Lung (tissue), 12 donors: ENCODE data around the gene AP1G1. TPM values are rescaled to one million over a fixed set of nuclear protein-coding genes. Genes with fewer than 3 reads are reported as not detected.

Experiments used
- ATAC-seq: fragments of 200-7000 bp; cut with Tn5 transposase; one replicate; pipeline ENCODE4 v1.9.1; 2020; ENCODE audit warnings: moderate number of reproducible peaks; ENCODE audit not compliant: insufficient read depth, low FRiP score
- DNase-seq, 3 donors: peaks; one replicate each; pipeline ENCODE4 v3.0.0-alpha.2; 2013 to 2017
- H3K27ac ChIP-seq, 2 donors: one replicate each; pipeline ENCODE4 v1.5.1; 2013; ENCODE audit warnings: mild to moderate bottlenecking in 2 of 2, moderate library complexity in 2 of 2, control low read depth in 1 of 2, inconsistent platforms in 1 of 2, low read depth in 1 of 2, low read length in 1 of 2
- H3K27me3 ChIP-seq, 3 donors: one replicate each; pipeline ENCODE4 v1.5.1; 2013; ENCODE audit warnings: low read length in 2 of 3; ENCODE audit not compliant: control insufficient read depth in 3 of 3, insufficient read depth in 3 of 3
- H3K36me3 ChIP-seq, 4 donors: one replicate each; pipeline ENCODE4 v1.5.1; 2013; ENCODE audit warnings: low read length in 4 of 4, mild to moderate bottlenecking in 1 of 4, moderate library complexity in 1 of 4; ENCODE audit not compliant: control insufficient read depth in 4 of 4, insufficient read depth in 4 of 4
- H3K4me1 ChIP-seq, 5 donors: one replicate each; pipeline ENCODE4 v1.5.1; 2013; ENCODE audit warnings: low read length in 5 of 5, mild to moderate bottlenecking in 2 of 5, moderate library complexity in 1 of 5; ENCODE audit not compliant: control insufficient read depth in 5 of 5, insufficient read depth in 5 of 5
- H3K4me3 ChIP-seq: one replicate; pipeline ENCODE4 v1.5.1; 2013; ENCODE audit warnings: mild to moderate bottlenecking, control low read depth, moderate library complexity
- H3K9ac ChIP-seq, 2 donors: one replicate each; pipeline ENCODE4 v1.5.1; 2013; ENCODE audit warnings: low read length in 2 of 2, control low read depth in 1 of 2; ENCODE audit not compliant: insufficient read depth in 1 of 2
- H3K9me3 ChIP-seq, 4 donors: one replicate each; pipeline ENCODE4 v1.5.1; 2013; ENCODE audit warnings: low read length in 3 of 4, mild to moderate bottlenecking in 1 of 4, moderate library complexity in 1 of 4; ENCODE audit not compliant: control insufficient read depth in 4 of 4, insufficient read depth in 3 of 4
- WGBS, 2 donors: extraction: QIAGEN DNeasy Blood & Tissue Kit; methylation state at CpG; one replicate each; pipeline ENCODE4 v1.1.7; 2013; 5-methylcytosine and 5-hydroxymethylcytosine counted together
- polyA plus RNA-seq, 2 donors: library from polyadenylated mRNA; stranded (reverse); fragments of 200-250 nt; gene quantifications; one replicate each; pipeline ENCODE4 v1.2.1, GENCODE V29; 2013
- total RNA-seq, 2 donors: library from RNA; depleted of rRNA in 1 of 2; stranded (reverse); fragments of >200 nt in 1 of 2; gene quantifications; one replicate each; pipeline ENCODE4 v1.2.1, GENCODE V29; 2014 to 2021
- TF ChIP-seq, protein P1 (sequence below): IDR thresholded peaks from 2 replicates; pipeline ENCODE4 v1.5.1; 2012; ENCODE audit warnings: mild to moderate bottlenecking; ENCODE audit errors: control extremely low read depth, extremely low read depth
- donor health status: control.
- donor health status: control.
- donor health status: Bipolar disorder and iron deficiency.
- donor health status: healthy.
- donor health status: DM: yes; HTN: yes; CAD: no.

Gene AP1G1
- total and polyA plus RNA-seq, 4 donors = 14.7 to 136 (median 64.5) TPM

GRCh38 chr16:71807905-71808592 lies 585 bp downstream of the AP1G1 start:
- Histone ChIP-seq H3K27me3 (no peaks in the 10 kb centered on the region), H3K9me3 (no peaks in the 10 kb centered on the region), H3K4me3 (peak overlapping the region; percentile 83), H3K36me3 (peaks cover 3 to 7% (median 4%) of the 10 kb centered on the region in 4 donors), H3K27ac (peak overlapping the region; percentile 83 to 100), H3K9ac (peak overlapping the region; percentile 83 to 100), H3K4me1 (peaks cover 0 to 16% (median 6%) of the 10 kb centered on the region in 5 donors)
- ATAC-seq (peak; percentile 7), DNase-seq (peak; percentile 14 to 42 (median 21))
- WGBS, 2 donors = 0% methylated on average over 43 to 44 of the region's 44 CpGs
- TF ChIP-seq, protein P1, sequence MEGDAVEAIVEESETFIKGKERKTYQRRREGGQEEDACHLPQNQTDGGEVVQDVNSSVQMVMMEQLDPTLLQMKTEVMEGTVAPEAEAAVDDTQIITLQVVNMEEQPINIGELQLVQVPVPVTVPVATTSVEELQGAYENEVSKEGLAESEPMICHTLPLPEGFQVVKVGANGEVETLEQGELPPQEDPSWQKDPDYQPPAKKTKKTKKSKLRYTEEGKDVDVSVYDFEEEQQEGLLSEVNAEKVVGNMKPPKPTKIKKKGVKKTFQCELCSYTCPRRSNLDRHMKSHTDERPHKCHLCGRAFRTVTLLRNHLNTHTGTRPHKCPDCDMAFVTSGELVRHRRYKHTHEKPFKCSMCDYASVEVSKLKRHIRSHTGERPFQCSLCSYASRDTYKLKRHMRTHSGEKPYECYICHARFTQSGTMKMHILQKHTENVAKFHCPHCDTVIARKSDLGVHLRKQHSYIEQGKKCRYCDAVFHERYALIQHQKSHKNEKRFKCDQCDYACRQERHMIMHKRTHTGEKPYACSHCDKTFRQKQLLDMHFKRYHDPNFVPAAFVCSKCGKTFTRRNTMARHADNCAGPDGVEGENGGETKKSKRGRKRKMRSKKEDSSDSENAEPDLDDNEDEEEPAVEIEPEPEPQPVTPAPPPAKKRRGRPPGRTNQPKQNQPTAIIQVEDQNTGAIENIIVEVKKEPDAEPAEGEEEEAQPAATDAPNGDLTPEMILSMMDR = no peak

DNA sequence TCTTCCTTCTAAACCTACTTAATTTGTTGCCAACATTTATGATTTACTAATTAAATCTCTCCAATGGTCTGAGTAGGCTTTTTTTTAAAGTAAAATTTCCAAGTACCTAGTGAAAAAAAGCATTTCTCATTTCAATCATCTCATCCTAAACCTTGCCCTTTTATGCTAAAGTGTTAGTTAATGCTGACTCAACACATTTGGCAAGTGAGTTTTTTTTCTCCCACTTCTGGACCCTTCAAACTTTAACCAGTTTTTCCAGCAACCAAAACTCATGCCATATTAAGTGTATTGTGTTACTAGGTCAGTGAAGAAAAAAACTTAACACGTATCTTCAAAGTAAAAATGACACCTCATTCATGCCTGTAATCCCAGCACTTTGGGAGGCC lies 5.3 kb downstream of the AP1G1 start:
- ATAC-seq (no peak), DNase-seq (no peak)
- H3K4me3 ChIP-seq = no peak overlapping the region
- no peaks in the 10 kb centered on the region for H3K9me3 ChIP-seq
- H3K27me3 ChIP-seq = no peaks in the 10 kb centered on the region
- no peak overlapping the region for H3K27ac ChIP-seq
- 56 to 91% methylated on average over 1 of the region's 1 CpG for WGBS, 2 donors
- TF ChIP-seq, protein P1 = no peak
- H3K4me1 ChIP-seq = peaks cover 0 to 16% (median 4%) of the 10 kb centered on the region in 5 donors
- H3K36me3 ChIP-seq = peaks cover 3 to 8% (median 5%) of the 10 kb centered on the region in 4 donors
- H3K9ac ChIP-seq = no peak overlapping the region

- ATAC-seq = no peak
- no peak overlapping the region for H3K9ac ChIP-seq
- DNase-seq = no peak
- no peaks in the 10 kb centered on the region for H3K9me3 ChIP-seq
- H3K4me3 ChIP-seq = no peak overlapping the region
- H3K4me1 ChIP-seq = peaks cover 0 to 5% (median 0%) of the 10 kb centered on the region in 5 donors
- 90 to 92% methylated on average over 2 of the region's 2 CpGs for WGBS, 2 donors
- H3K36me3 ChIP-seq = peaks cover 0 to 8% (median 5%) of the 10 kb centered on the region in 4 donors
- TF ChIP-seq, protein P1 = no peak
- no peak overlapping the region for H3K27ac ChIP-seq
- H3K27me3 ChIP-seq = no peaks in the 10 kb centered on the region
Measured at GRCh38 chr16:71796501-71797097, 12.0 kb downstream of the AP1G1 start.
